Muscle layer of duodenum (tissue), 2 donors: ENCODE data around the gene CLBA1.
"Not testable (repeated sequence)": the region's sequence is repeated elsewhere in the genome, so short reads cannot be mapped to it uniquely, and the experiment has no call there.

ENCODE experiments used
- H3K27ac ChIP-seq: one replicate; pipeline ENCODE4 v1.7.0; 2013; ENCODE audit warnings: mild to moderate bottlenecking, low read length
- H3K27me3 ChIP-seq: one replicate; pipeline ENCODE4 v1.7.0; 2013; ENCODE audit warnings: low read depth, mild to moderate bottlenecking, control low read depth, low read length
- H3K36me3 ChIP-seq, 2 donors: one replicate each; pipeline ENCODE4 v1.7.0; 2013; ENCODE audit warnings: low read length in 2 of 2, control low read depth in 1 of 2, mild to moderate bottlenecking in 1 of 2; ENCODE audit not compliant: insufficient read depth in 2 of 2, control insufficient read depth in 1 of 2
- H3K4me1 ChIP-seq, 2 donors: one replicate each; pipeline ENCODE4 v1.7.0; 2013; ENCODE audit warnings: low read length in 2 of 2, mild to moderate bottlenecking in 2 of 2, control low read depth in 1 of 2, moderate library complexity in 1 of 2; ENCODE audit not compliant: insufficient read depth in 2 of 2, control insufficient read depth in 1 of 2
- H3K4me3 ChIP-seq, 2 donors: one replicate each; pipeline ENCODE4 v1.7.0; 2013; ENCODE audit warnings: low read length in 2 of 2, low read depth in 1 of 2, mild to moderate bottlenecking in 1 of 2
- H3K9me3 ChIP-seq, 2 donors: one replicate each; pipeline ENCODE4 v1.7.0; 2013; ENCODE audit warnings: low read length in 2 of 2, control low read depth in 1 of 2, mild to moderate bottlenecking in 1 of 2; ENCODE audit not compliant: control insufficient read depth in 1 of 2
- donor health status: healthy.

CLBA1 gene

GRCh38 chr14:105023791-105024480 lies 38.3 kb downstream of the CLBA1 start:
- H3K4me1 ChIP-seq, result peaks cover 10 to 23% of the 10 kb centered on the region in 2 donors
- no peaks in the 10 kb centered on the region for H3K27me3 ChIP-seq
- no peaks in the 10 kb centered on the region for H3K9me3 ChIP-seq
- no peak overlapping the region for H3K4me3 ChIP-seq
- H3K36me3 ChIP-seq, result no peaks in the 10 kb centered on the region
- H3K27ac ChIP-seq, result no peak overlapping the region

- H3K36me3 ChIP-seq, result no peaks in the 10 kb centered on the region
- H3K27me3 ChIP-seq, result no peaks in the 10 kb centered on the region
- peaks cover 6 to 15% of the 10 kb centered on the region in 2 donors for H3K4me1 ChIP-seq
- H3K27ac ChIP-seq, result no peak overlapping the region
- H3K4me3 ChIP-seq, result no peak overlapping the region
- H3K9me3 ChIP-seq, result no peaks in the 10 kb centered on the region
Measured at GRCh38 chr14:105025429-105025828, 39.8 kb downstream of the CLBA1 start.

- Histone ChIP-seq H3K9me3 (no peaks in the 10 kb centered on the region), H3K36me3 (no peaks in the 10 kb centered on the region), H3K27me3 (no peaks in the 10 kb centered on the region), H3K4me3 (no peak overlapping the region), H3K4me1 (peaks cover 6 to 15% of the 10 kb centered on the region in 2 donors), H3K27ac (no peak overlapping the region)
Measured at GRCh38 chr14:105026033-105026785, 40.6 kb downstream of the CLBA1 start.

- peaks cover 3 to 11% of the 10 kb centered on the region in 2 donors for H3K4me1 ChIP-seq
- H3K36me3 ChIP-seq, result no peaks in the 10 kb centered on the region
- no peaks in the 10 kb centered on the region for H3K27me3 ChIP-seq
- no peak overlapping the region for H3K27ac ChIP-seq
- no peaks in the 10 kb centered on the region for H3K9me3 ChIP-seq
- no peak overlapping the region for H3K4me3 ChIP-seq
Measured at GRCh38 chr14:105026802-105027563, 41.4 kb downstream of the CLBA1 start.

- not testable (repeated sequence) for H3K4me3 ChIP-seq, H3K9me3 ChIP-seq, H3K27ac ChIP-seq, H3K36me3 ChIP-seq, H3K27me3 ChIP-seq, H3K4me1 ChIP-seq
Measured at GRCh38 chr14:105027718-105028117, 42.1 kb downstream of the CLBA1 start.

- no peaks in the 10 kb centered on the region for H3K27me3 ChIP-seq
- H3K9me3 ChIP-seq, result no peaks in the 10 kb centered on the region
- H3K4me3 ChIP-seq, result no peak overlapping the region
- H3K4me1 ChIP-seq, result peaks cover 0 to 7% of the 10 kb centered on the region in 2 donors
- no peaks in the 10 kb centered on the region for H3K36me3 ChIP-seq
- H3K27ac ChIP-seq, result no peak overlapping the region
Measured at GRCh38 chr14:105028251-105028927, 42.8 kb downstream of the CLBA1 start.

GRCh38 chr14:105029402-105029801 lies 43.8 kb downstream of the CLBA1 start:
- Histone ChIP-seq H3K27ac (no peak overlapping the region), H3K36me3 (no peaks in the 10 kb centered on the region), H3K27me3 (peaks cover 9% of the 10 kb centered on the region), H3K4me3 (no peak overlapping the region), H3K9me3 (no peaks in the 10 kb centered on the region), H3K4me1 (peaks cover 0 to 7% of the 10 kb centered on the region in 2 donors)

- Histone ChIP-seq H3K36me3 (no peaks in the 10 kb centered on the region), H3K4me1 (peaks cover 0 to 7% of the 10 kb centered on the region in 2 donors), H3K4me3 (no peak overlapping the region), H3K27ac (no peak overlapping the region), H3K9me3 (no peaks in the 10 kb centered on the region), H3K27me3 (peaks cover 10% of the 10 kb centered on the region)
Measured at GRCh38 chr14:105030194-105030593, 44.6 kb downstream of the CLBA1 start.

- H3K4me1 ChIP-seq, result peaks cover 0 to 7% of the 10 kb centered on the region in 2 donors
- no peaks in the 10 kb centered on the region for H3K9me3 ChIP-seq
- H3K27me3 ChIP-seq, result peaks cover 10% of the 10 kb centered on the region
- H3K4me3 ChIP-seq, result no peak overlapping the region
- no peaks in the 10 kb centered on the region for H3K36me3 ChIP-seq
- H3K27ac ChIP-seq, result no peak overlapping the region
Measured at GRCh38 chr14:105030836-105031396, 45.3 kb downstream of the CLBA1 start.

- not testable (repeated sequence) for H3K4me3 ChIP-seq, H3K9me3 ChIP-seq, H3K27ac ChIP-seq, H3K4me1 ChIP-seq, H3K36me3 ChIP-seq, H3K27me3 ChIP-seq
Measured at GRCh38 chr14:105032451-105032901, 46.9 kb downstream of the CLBA1 start.
